Measurements from ENCODE around the gene MMP28. TPM values are rescaled to one million over a fixed set of nuclear protein-coding genes. Genes with fewer than 3 reads are reported as not detected.
A peak's percentile ranks its signal among the peaks of the same experiment; 100 is the strongest.

MMP28 gene
- total and polyA plus RNA-seq, 2 donors (not counting 1 experiment from before 2014, with no cell fraction given): 0.15 to 2.0 TPM

GRCh38 chr17:35793257-35793656, 2.2 kb downstream of the MMP28 start:
- no peaks in the 10 kb centered on the region for H3K9me3 Mint-ChIP-seq (ENCODE audit: insufficient read depth)
- Histone ChIP-seq H3K4me3 (ENCODE audit: control extremely low read depth in 1 of 5, extremely low read depth in 1 of 5, insufficient read depth in 1 of 5, low read depth in 2 of 5, low read length in 4 of 5) (no peak overlapping the region), H3K9me3 (ENCODE audit: control extremely low read depth in 1 of 3, control insufficient read depth in 2 of 3, insufficient read depth in 1 of 3, low read length in 2 of 3) (no peaks in the 10 kb centered on the region), H3K79me2 (ENCODE audit: control insufficient read depth, insufficient read depth, low read length) (no peaks in the 10 kb centered on the region), H2AFZ (ENCODE audit: insufficient read depth, low read depth, low read length, poor library complexity, severe bottlenecking) (no peak overlapping the region), H4K20me1 (ENCODE audit: control insufficient read depth, insufficient read depth, low read length, poor library complexity, severe bottlenecking) (no peaks in the 10 kb centered on the region), H3K4me2 (replicated peaks; ENCODE audit: low read depth, low read length, poor library complexity, severe bottlenecking) (no peak overlapping the region), H3K27ac (ENCODE audit: low read length in 2 of 2) (no peak overlapping the region), H3K9ac (ENCODE audit: low read length) (no peak overlapping the region), H3K4me1 (ENCODE audit: control insufficient read depth in 2 of 2, insufficient read depth in 2 of 2, low read length in 2 of 2) (peaks cover 12 to 14% of the 10 kb centered on the region in 2 donors), H3K27me3 (replicated peaks in 1 of 4; ENCODE audit: control extremely low read depth in 1 of 4, control insufficient read depth in 3 of 4, insufficient read depth in 4 of 4, low read length in 3 of 4) (peaks cover 0 to 65% (median 32%) of the 10 kb centered on the region in 4 experiments), H3K36me3 (replicated peaks in 1 of 2; ENCODE audit: control extremely low read depth in 1 of 2, control insufficient read depth in 1 of 2, extremely low read depth in 1 of 2, insufficient read depth in 2 of 2, low read length in 1 of 2) (no peaks in the 10 kb centered on the region)
- H3K4me3 Mint-ChIP-seq: peak overlapping the region; percentile 41
- peaks cover 46% of the 10 kb centered on the region for H3K27me3 Mint-ChIP-seq
- peak overlapping the region; percentile 37 for H3K27ac Mint-ChIP-seq
- no peak for TF ChIP-seq CTCF (IDR thresholded peaks at IDR 0.05)
- TF ChIP-seq EZH2 (IDR thresholded peaks at IDR 0.05; ENCODE audit: borderline replicate concordance, insufficient read depth, low read depth, low read length, poor library complexity, severe bottlenecking): no peak
- no peak for DNase-seq
- 92% methylated on average over 2 of the region's 3 CpGs for WGBS (ENCODE audit: insufficient coverage)
- intact Hi-C loops (cut with micrococcal nuclease): no loop called here
- ATAC-seq (ENCODE audit: low read depth): no peak
- CTCF ChIA-PET: interaction anchor here (1.3 to 7.0 kb wide), 2 partner anchors 12 to 28 kb away, joined by 4 to 62 read pairs; no protein-coding TSS in a partner anchor
- POLR2A ChIA-PET: no interaction called here
- peaks cover 16% of the 10 kb centered on the region for H3K4me1 Mint-ChIP-seq

GRCh38 chr17:35791681-35792350, 3.6 kb downstream of the MMP28 start:
- Histone ChIP-seq H3K27ac (ENCODE audit: low read length in 2 of 2) (no peak overlapping the region), H3K27me3 (replicated peaks in 1 of 4; ENCODE audit: control extremely low read depth in 1 of 4, control insufficient read depth in 3 of 4, insufficient read depth in 4 of 4, low read length in 3 of 4) (peaks cover 0 to 53% (median 28%) of the 10 kb centered on the region in 4 experiments), H3K4me1 (ENCODE audit: control insufficient read depth in 2 of 2, insufficient read depth in 2 of 2, low read length in 2 of 2) (peaks cover 12 to 14% of the 10 kb centered on the region in 2 donors), H4K20me1 (ENCODE audit: control insufficient read depth, insufficient read depth, low read length, poor library complexity, severe bottlenecking) (no peaks in the 10 kb centered on the region), H3K4me2 (replicated peaks; ENCODE audit: low read depth, low read length, poor library complexity, severe bottlenecking) (no peak overlapping the region), H3K4me3 (ENCODE audit: control extremely low read depth in 1 of 5, extremely low read depth in 1 of 5, insufficient read depth in 1 of 5, low read depth in 2 of 5, low read length in 4 of 5) (no peak overlapping the region), H3K79me2 (ENCODE audit: control insufficient read depth, insufficient read depth, low read length) (no peaks in the 10 kb centered on the region), H3K9me3 (ENCODE audit: control extremely low read depth in 1 of 3, control insufficient read depth in 2 of 3, insufficient read depth in 1 of 3, low read length in 2 of 3) (no peaks in the 10 kb centered on the region), H3K36me3 (replicated peaks in 1 of 2; ENCODE audit: control extremely low read depth in 1 of 2, control insufficient read depth in 1 of 2, extremely low read depth in 1 of 2, insufficient read depth in 2 of 2, low read length in 1 of 2) (no peaks in the 10 kb centered on the region), H3K9ac (ENCODE audit: low read length) (no peak overlapping the region), H2AFZ (ENCODE audit: insufficient read depth, low read depth, low read length, poor library complexity, severe bottlenecking) (no peak overlapping the region)
- POLR2A ChIA-PET: no interaction called here
- 56% methylated on average over 4 of the region's 9 CpGs for WGBS (ENCODE audit: insufficient coverage)
- Mint-ChIP-seq H3K27ac (no peak overlapping the region), H3K27me3 (peaks cover 49% of the 10 kb centered on the region), H3K4me3 (no peak overlapping the region), H3K9me3 (ENCODE audit: insufficient read depth) (no peaks in the 10 kb centered on the region), H3K4me1 (peaks cover 16% of the 10 kb centered on the region)
- intact Hi-C loops (cut with micrococcal nuclease): no loop called here
- TF ChIP-seq EZH2 (IDR thresholded peaks at IDR 0.05; ENCODE audit: borderline replicate concordance, insufficient read depth, low read depth, low read length, poor library complexity, severe bottlenecking): no peak
- no peak for TF ChIP-seq CTCF (IDR thresholded peaks at IDR 0.05)
- DNase-seq (no peak), ATAC-seq (ENCODE audit: low read depth) (no peak)
- CTCF ChIA-PET: interaction anchor here (1.3 to 7.0 kb wide), 2 partner anchors 13 to 27 kb away, joined by 4 to 62 read pairs; no protein-coding TSS in a partner anchor
